ENCODE data around the gene BEGAIN.

- no peak for TF ChIP-seq CTCF (IDR thresholded peaks at IDR 0.05)
- TF ChIP-seq POLR2A (IDR thresholded peaks at IDR 0.05), result no peak
Observed at GRCh38 chr14:100592461-100592891, 5.3 kb upstream of the BEGAIN start.

Measured in heart left ventricle (tissue), 13 donors.